Peyer's patch (tissue), 4 donors: ENCODE results near the gene GPR22. TPM values are rescaled to one million over a fixed set of nuclear protein-coding genes. Genes with fewer than 3 reads are reported as not detected.

Experiments used
- DNase-seq, 3 donors: peaks; one replicate each; pipeline ENCODE4 v3.0.0-alpha.2; 2017 to 2019
- H3K27ac ChIP-seq, 4 donors: fragments of 200-600 bp; sonication (generic); one replicate each; pipeline ENCODE4 v1.5.1; 2016 to 2019
- H3K27me3 ChIP-seq, 2 donors: fragments of 200-600 bp; sonication (generic); one replicate each; pipeline ENCODE4 v1.5.1; 2019
- H3K36me3 ChIP-seq, 3 donors: fragments of 200-600 bp; sonication (generic); one replicate each; pipeline ENCODE4 v1.5.1; 2016 to 2019
- H3K4me1 ChIP-seq, 4 donors: fragments of 200-600 bp; sonication (generic); one replicate each; pipeline ENCODE4 v1.5.1; 2016 to 2019
- H3K4me3 ChIP-seq, 4 donors: fragments of 200-600 bp; sonication (generic); 1 replicate in 3 of 4; 2 replicates in 1 of 4; pipeline ENCODE4 v1.5.1; 2016 to 2019; ENCODE audit warnings: mild to moderate bottlenecking in 1 of 4
- H3K9me3 ChIP-seq, 4 donors: fragments of 200-600 bp; sonication (generic); one replicate each; pipeline ENCODE4 v1.5.1; 2016 to 2019; ENCODE audit warnings: mild to moderate bottlenecking in 1 of 4
- POLR2A ChIP-seq, 2 donors: fragments of 450-650 bp; IDR thresholded peaks; one replicate each; pipeline ENCODE4 v1.5.1; 2017; ENCODE audit warnings: antibody characterized with exemption in 2 of 2, mild to moderate bottlenecking in 2 of 2, moderate library complexity in 2 of 2
- total RNA-seq, 4 donors: library from RNA; depleted of rRNA; stranded (reverse); fragments of >200 nt; gene quantifications; one replicate each; pipeline ENCODE4 v1.1.0, GENCODE V29; 2016
- TF ChIP-seq, protein P1 (sequence below), 6 experiments: fragments of 450-650 bp in 4 of 6; fragments of 200-600 bp in 2 of 6; sonication (generic) in 1 of 6; IDR thresholded peaks; one replicate each; pipeline ENCODE4 v1.5.1; 2017 to 2019; ENCODE audit warnings: antibody characterized with exemption in 6 of 6, mild to moderate bottlenecking in 3 of 6, moderate library complexity in 1 of 6

GPR22 gene
- total RNA-seq, 4 donors from 2014 or later: not detected

DNA sequence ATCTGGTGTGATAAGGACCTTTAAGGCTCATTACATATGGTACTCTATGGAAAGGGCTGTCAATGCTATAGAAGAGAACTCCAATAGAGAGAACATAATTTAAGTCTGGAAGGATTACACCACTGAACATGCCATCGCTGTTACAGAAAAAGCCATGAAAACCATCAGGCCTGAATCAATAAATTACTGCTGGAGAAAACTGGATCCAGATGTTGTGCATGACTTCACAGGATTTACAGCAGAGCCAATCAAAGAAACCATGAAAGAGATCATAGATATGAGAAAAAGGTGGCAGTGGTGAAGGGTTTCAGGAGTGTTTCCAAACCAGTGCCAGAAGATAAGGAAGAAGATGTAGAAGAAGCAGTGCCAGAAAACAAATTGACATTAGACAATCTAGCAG, 18.9 kb upstream of the GPR22 start:
- no peaks in the 10 kb centered on the region for H3K9me3 ChIP-seq
- no peaks in the 10 kb centered on the region for H3K36me3 ChIP-seq
- H3K27ac ChIP-seq: no peak overlapping the region
- H3K4me3 ChIP-seq: no peak overlapping the region
- H3K27me3 ChIP-seq: no peaks in the 10 kb centered on the region
- H3K4me1 ChIP-seq: no peaks in the 10 kb centered on the region
- TF ChIP-seq, protein P1, sequence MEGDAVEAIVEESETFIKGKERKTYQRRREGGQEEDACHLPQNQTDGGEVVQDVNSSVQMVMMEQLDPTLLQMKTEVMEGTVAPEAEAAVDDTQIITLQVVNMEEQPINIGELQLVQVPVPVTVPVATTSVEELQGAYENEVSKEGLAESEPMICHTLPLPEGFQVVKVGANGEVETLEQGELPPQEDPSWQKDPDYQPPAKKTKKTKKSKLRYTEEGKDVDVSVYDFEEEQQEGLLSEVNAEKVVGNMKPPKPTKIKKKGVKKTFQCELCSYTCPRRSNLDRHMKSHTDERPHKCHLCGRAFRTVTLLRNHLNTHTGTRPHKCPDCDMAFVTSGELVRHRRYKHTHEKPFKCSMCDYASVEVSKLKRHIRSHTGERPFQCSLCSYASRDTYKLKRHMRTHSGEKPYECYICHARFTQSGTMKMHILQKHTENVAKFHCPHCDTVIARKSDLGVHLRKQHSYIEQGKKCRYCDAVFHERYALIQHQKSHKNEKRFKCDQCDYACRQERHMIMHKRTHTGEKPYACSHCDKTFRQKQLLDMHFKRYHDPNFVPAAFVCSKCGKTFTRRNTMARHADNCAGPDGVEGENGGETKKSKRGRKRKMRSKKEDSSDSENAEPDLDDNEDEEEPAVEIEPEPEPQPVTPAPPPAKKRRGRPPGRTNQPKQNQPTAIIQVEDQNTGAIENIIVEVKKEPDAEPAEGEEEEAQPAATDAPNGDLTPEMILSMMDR (IDR thresholded peaks at IDR 0.05): no peak
- TF ChIP-seq POLR2A (IDR thresholded peaks at IDR 0.05): no peak
- no peak for DNase-seq

DNA sequence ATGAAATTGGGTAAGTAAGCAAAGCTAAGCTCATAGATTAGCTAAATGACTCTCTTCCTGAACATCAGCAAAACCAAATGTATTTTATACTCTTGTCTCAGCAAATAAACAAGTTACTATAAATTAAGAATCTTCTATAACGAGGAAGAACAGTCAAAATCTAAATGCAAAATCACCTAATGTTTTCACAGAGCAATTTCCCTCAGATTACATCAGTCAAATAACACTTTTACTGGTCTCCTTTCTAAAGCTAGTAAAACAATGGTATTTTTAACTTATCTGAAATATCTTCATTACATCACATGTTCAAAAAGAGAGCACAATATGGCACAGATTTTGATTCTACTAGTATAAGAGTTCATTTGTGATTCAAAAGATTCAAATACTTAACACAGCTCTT, 16.5 kb upstream of the GPR22 start:
- no peaks in the 10 kb centered on the region for H3K27me3 ChIP-seq

DNA sequence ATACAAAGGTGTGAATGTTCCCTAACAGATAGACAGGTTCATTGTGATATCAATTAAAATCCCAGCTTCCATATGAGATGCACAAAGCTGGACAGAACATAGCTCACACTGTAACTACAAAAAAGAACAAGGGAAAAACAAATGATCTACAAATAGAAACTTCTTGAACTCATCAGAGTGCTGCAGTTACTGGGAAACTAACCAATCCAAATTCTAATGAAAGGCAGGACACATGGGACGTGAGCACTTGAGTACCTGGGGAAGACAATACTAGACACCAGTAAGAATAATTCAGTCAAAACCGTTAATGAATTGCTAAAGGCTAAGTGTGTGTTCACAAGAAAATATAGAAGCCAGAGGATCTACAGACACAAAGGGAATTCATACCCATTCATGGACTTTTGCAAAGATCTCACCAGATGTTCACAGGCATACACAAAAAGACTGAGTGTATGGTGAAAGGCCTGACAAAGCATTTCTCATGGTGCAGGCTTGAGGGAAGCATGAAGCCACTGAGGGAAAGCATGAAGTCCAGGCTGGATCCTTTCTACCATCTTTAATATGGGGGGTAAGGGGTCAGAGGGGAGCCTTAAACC, 7.8 kb upstream of the GPR22 start:
- Histone ChIP-seq H3K27ac (no peak overlapping the region), H3K4me1 (no peaks in the 10 kb centered on the region), H3K4me3 (no peak overlapping the region), H3K9me3 (no peaks in the 10 kb centered on the region), H3K36me3 (peaks cover 0 to 3% (median 0%) of the 10 kb centered on the region in 3 donors), H3K27me3 (no peaks in the 10 kb centered on the region)
- no peak for DNase-seq
- TF ChIP-seq POLR2A (IDR thresholded peaks at IDR 0.05): no peak
- TF ChIP-seq, protein P1 (IDR thresholded peaks at IDR 0.05): no peak

More for the DNA sequence above, 16.5 kb upstream of the GPR22 start:
- Histone ChIP-seq H3K36me3 (peaks cover 0 to under 1% (median 0%) of the 10 kb centered on the region in 3 donors), H3K4me1 (no peaks in the 10 kb centered on the region), H3K4me3 (no peak overlapping the region), H3K9me3 (no peaks in the 10 kb centered on the region), H3K27ac (no peak overlapping the region)
- no peak for DNase-seq
- TF ChIP-seq POLR2A (IDR thresholded peaks at IDR 0.05): no peak

DNA sequence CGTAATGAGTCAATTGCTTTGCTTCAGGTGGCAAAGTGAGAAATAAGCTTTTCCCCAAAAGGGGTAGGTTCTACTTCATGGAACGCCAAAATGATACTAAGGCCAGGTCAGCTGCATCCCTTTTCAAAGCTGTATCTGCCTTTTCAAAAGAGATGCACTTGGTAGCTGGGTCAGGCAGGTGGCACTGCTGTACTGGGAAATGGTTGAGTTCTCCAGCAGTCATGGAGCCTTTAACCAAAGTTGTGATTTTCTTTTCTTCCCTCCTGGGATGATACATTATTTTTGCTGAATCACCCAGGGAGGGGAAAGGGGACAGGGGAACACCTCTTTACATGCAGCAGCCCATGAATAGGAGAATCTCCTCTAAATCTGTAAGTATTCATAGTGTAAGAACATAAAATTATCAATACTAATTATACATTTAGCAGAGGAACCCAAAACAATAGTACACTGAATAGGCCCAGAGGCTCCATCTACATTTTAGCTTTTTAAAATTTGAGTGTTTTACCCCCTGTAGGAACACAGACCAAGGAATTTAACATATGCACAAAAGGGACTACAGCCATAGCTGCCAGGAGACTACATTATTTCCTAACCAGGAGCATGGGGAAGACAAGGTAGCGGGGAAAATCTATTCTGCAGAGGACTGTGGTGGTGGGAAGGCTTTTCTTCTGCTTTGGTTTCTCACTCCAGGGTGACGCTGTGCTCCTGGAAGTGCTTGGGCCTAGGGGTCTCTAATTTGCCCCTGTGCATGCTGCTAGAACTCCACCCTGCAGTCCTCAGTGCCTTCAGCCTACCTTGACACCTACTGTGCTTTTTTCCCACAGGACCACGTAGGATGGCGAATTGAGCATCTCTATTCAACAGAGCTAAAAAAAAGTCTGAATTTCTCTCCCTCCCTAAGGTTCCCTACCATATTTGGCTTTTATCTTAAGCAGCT, 6.4 kb upstream of the GPR22 start:
- Histone ChIP-seq H3K36me3 (peaks cover 0 to 2% (median 0%) of the 10 kb centered on the region in 3 donors), H3K27me3 (no peaks in the 10 kb centered on the region), H3K9me3 (no peaks in the 10 kb centered on the region), H3K27ac (no peak overlapping the region), H3K4me1 (no peaks in the 10 kb centered on the region), H3K4me3 (no peak overlapping the region)
- DNase-seq: peak in 2 of 3 donors; percentile 53 to 72
- no peak for TF ChIP-seq POLR2A (IDR thresholded peaks at IDR 0.05)
- TF ChIP-seq, protein P1 (IDR thresholded peaks at IDR 0.05): peak; percentile 10 to 80 (median 67)

DNA sequence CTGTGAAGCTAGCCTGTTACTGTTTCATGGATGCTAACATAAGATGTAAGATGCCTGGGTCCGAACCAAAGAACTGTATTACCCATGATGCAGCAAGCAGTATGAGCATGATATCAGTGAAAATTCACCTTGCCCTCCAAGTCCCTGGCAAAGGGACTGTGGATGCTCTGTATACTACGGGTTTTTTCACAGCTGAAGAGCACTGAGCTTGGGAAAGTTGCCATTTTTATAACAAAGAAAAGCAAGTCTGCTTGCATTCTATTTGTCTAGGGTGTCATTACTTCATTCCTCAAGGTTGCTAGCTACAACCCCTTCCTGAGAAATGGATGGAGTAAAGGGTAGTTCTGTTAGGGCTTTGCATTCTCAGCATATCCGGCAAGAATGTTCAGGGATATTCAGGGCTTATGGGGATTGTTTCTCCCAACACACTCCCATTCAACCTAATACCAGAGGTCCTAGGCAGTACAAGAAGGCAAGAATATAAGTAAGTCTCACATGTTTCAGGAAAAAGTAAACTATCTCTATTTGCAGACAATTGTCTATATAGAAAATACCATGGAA, 5.1 kb upstream of the GPR22 start:
- TF ChIP-seq, protein P1 (IDR thresholded peaks at IDR 0.05): no peak
- TF ChIP-seq POLR2A (IDR thresholded peaks at IDR 0.05): no peak
- DNase-seq: no peak
- no peaks in the 10 kb centered on the region for H3K27me3 ChIP-seq
- H3K4me1 ChIP-seq: no peaks in the 10 kb centered on the region
- H3K27ac ChIP-seq: no peak overlapping the region
- H3K4me3 ChIP-seq: no peak overlapping the region
- no peaks in the 10 kb centered on the region for H3K36me3 ChIP-seq
- no peaks in the 10 kb centered on the region for H3K9me3 ChIP-seq

DNA sequence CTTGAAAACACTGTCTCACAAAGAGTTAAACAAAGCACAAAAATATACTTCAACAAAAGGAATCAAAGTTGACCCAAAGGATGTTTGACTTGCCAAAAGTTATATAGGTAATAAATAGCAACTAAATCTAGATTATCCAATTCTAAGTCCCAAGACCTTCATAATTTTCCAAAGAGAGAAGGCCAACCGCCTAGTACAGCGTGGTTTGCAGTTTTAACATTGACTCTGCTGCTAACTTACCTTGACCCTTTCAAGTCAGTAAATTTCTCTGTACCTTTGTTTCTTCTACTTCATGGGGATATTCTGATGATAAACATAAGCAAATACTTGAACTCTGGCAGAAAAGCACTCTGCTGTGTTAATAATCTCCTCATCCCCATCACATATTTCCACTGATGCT, 1.9 kb upstream of the GPR22 start:
- Histone ChIP-seq H3K27ac (no peak overlapping the region), H3K9me3 (no peaks in the 10 kb centered on the region), H3K36me3 (no peaks in the 10 kb centered on the region), H3K4me3 (no peak overlapping the region), H3K27me3 (no peaks in the 10 kb centered on the region), H3K4me1 (no peaks in the 10 kb centered on the region)
- TF ChIP-seq POLR2A (IDR thresholded peaks at IDR 0.05): no peak
- TF ChIP-seq, protein P1 (IDR thresholded peaks at IDR 0.05): no peak
- no peak for DNase-seq
